ENCODE results near the gene PTPN21.

PTPN21 gene

GRCh38 chr14:88554457-88555286 is at the start of gene PTPN21:
Gene PTPN21, minus strand, starts transcription at chr14:88555007. Its CDS starts 4,590 bp downstream, at chr14:88550417.
- DNase-seq: peak; percentile 62

- DNase-seq: no peak
Measured at GRCh38 chr14:88604212-88604611, 49.4 kb upstream of the PTPN21 start.

GRCh38 chr14:88599761-88600439 is 45.1 kb upstream of the PTPN21 start:
- no peak for DNase-seq

GRCh38 chr14:88599326-88599725 is 44.5 kb upstream of the PTPN21 start:
- no peak for DNase-seq

- DNase-seq: no peak
Measured at GRCh38 chr14:88598097-88598675, 43.4 kb upstream of the PTPN21 start.

GRCh38 chr14:88597601-88598000 is 42.8 kb upstream of the PTPN21 start:
- DNase-seq: no peak

GRCh38 chr14:88597038-88597437 is 42.2 kb upstream of the PTPN21 start:
- DNase-seq: no peak

- DNase-seq: no peak
Measured at GRCh38 chr14:88592031-88592430, 37.2 kb upstream of the PTPN21 start.

GRCh38 chr14:88590173-88590572 is 35.4 kb upstream of the PTPN21 start:
- DNase-seq: no peak

- DNase-seq: no peak
Measured at GRCh38 chr14:88588081-88588480, 33.3 kb upstream of the PTPN21 start.

GRCh38 chr14:88584451-88584850 is 29.6 kb upstream of the PTPN21 start:
- DNase-seq: no peak

- no peak for DNase-seq
Measured at GRCh38 chr14:88576222-88576621, 21.4 kb upstream of the PTPN21 start.

- DNase-seq: no peak
Measured at GRCh38 chr14:88572117-88572516, 17.3 kb upstream of the PTPN21 start.

- DNase-seq: no peak
Measured at GRCh38 chr14:88568196-88568595, 13.4 kb upstream of the PTPN21 start.

- no peak for DNase-seq
Measured at GRCh38 chr14:88565427-88565826, 10.6 kb upstream of the PTPN21 start.

GRCh38 chr14:88563845-88564244 is 9.0 kb upstream of the PTPN21 start:
- DNase-seq: no peak

- peak; percentile 87 for DNase-seq
Measured at GRCh38 chr14:88562831-88563686, 8.3 kb upstream of the PTPN21 start, which contains the start of gene ZC3H14. Gene ZC3H14, plus strand, starts transcription at chr14:88563037. Its CDS starts 97 bp downstream, at chr14:88563134.

GRCh38 chr14:88562532-88562830 is 7.7 kb upstream of the PTPN21 start:
- no peak for DNase-seq

- no peak for DNase-seq
Measured at GRCh38 chr14:88559852-88560251, 5.0 kb upstream of the PTPN21 start.

- DNase-seq: no peak
Measured at GRCh38 chr14:88556581-88556980, 1.8 kb upstream of the PTPN21 start.

- DNase-seq: no peak
Measured at GRCh38 chr14:88553886-88554456, 836 bp downstream of the PTPN21 start.

GRCh38 chr14:88552876-88553275 is 1.9 kb downstream of the PTPN21 start:
- DNase-seq: no peak

- DNase-seq: no peak
Measured at GRCh38 chr14:88551980-88552431, 2.8 kb downstream of the PTPN21 start.

Data from NCI-H146 (cell line).